ENCODE measurements around the gene GNPTG. TPM values are rescaled to one million over a fixed set of nuclear protein-coding genes. Genes with fewer than 3 reads are reported as not detected.

Gene GNPTG
- total and polyA plus RNA-seq, 9 of the 15 experiments (the other 6 are each of a cell fraction or from before 2014, with no cell fraction given): 0.69 to 33.3 (median 13.6) TPM

DNA sequence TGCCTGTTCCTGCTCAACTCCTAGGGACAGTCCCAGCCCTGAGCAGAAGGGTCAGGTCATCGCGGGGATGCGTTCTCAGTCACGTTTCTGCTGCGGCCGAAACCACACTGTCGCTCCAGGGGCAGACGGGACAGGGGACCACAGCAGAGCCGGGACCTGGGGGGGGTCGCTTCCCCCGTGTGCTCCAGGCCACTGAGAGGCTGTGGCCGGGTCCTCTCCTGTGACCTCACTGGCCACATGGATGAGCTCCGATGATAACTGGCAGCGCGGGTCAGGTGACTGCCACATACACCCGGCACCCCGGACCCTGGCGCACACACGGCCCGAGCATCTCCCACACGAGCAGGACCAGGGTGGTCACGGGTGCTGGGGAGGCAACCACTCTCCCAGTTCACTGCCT lies 12.8 kb downstream of the GNPTG start:
- in situ Hi-C loops (cut with MboI): no loop called here
- Histone ChIP-seq H3K9me1 (ENCODE audit: control insufficient read depth, insufficient read depth, low read length) (no peaks in the 10 kb centered on the region), H2AFZ (ENCODE audit: low read depth, low read length) (no peak overlapping the region), H3K27me3 (ENCODE audit: control insufficient read depth in 2 of 2, insufficient read depth in 2 of 2, low read length in 2 of 2) (no peaks in the 10 kb centered on the region), H3K79me2 (ENCODE audit: control insufficient read depth, insufficient read depth, low read length) (peaks cover 14% of the 10 kb centered on the region), H3K4me3 (no peak overlapping the region), H3K27ac (ENCODE audit: extremely low read depth, low read depth, low read length) (no peak overlapping the region), H3K36me3 (ENCODE audit: control insufficient read depth, insufficient read depth, low read length) (peaks cover 78% of the 10 kb centered on the region; the same call in 2 of the 3 replicates), H3K9me3 (replicated peaks; ENCODE audit: control insufficient read depth, insufficient read depth, low read depth, low read length) (no peaks in the 10 kb centered on the region), H3K4me2 (ENCODE audit: insufficient read depth, low read length) (no peak overlapping the region), H4K20me1 (replicated peaks; ENCODE audit: control insufficient read depth, insufficient read depth, low read length) (0 out of 2 replicates have a peak, but pooled peaks cover 12% of the 10 kb centered on the region), H3K9ac (ENCODE audit: insufficient read depth in 1 of 2, low read depth in 2 of 2, low read length in 2 of 2) (peak overlapping the region in 1 of 2 experiments; percentile 20; a peak in 1 of 4 replicates), H3K4me1 (replicated peaks in 1 of 2; ENCODE audit: control insufficient read depth in 2 of 2, insufficient read depth in 2 of 2, low read length in 2 of 2) (peaks cover 0 to 48% of the 10 kb centered on the region in 2 experiments; a peak in 2 of 5 replicates)
- POLR2A ChIA-PET: interaction anchor here (0.8 to 8.1 kb wide), 6 partner anchors 11 to 597 kb away, joined by 3 to 73 read pairs (median 4); no protein-coding TSS in a partner anchor
- no peak for TF ChIP-seq ZFX (CRISPR knock-in tag; IDR thresholded peaks at IDR 0.05)
- TF ChIP-seq, protein P1, sequence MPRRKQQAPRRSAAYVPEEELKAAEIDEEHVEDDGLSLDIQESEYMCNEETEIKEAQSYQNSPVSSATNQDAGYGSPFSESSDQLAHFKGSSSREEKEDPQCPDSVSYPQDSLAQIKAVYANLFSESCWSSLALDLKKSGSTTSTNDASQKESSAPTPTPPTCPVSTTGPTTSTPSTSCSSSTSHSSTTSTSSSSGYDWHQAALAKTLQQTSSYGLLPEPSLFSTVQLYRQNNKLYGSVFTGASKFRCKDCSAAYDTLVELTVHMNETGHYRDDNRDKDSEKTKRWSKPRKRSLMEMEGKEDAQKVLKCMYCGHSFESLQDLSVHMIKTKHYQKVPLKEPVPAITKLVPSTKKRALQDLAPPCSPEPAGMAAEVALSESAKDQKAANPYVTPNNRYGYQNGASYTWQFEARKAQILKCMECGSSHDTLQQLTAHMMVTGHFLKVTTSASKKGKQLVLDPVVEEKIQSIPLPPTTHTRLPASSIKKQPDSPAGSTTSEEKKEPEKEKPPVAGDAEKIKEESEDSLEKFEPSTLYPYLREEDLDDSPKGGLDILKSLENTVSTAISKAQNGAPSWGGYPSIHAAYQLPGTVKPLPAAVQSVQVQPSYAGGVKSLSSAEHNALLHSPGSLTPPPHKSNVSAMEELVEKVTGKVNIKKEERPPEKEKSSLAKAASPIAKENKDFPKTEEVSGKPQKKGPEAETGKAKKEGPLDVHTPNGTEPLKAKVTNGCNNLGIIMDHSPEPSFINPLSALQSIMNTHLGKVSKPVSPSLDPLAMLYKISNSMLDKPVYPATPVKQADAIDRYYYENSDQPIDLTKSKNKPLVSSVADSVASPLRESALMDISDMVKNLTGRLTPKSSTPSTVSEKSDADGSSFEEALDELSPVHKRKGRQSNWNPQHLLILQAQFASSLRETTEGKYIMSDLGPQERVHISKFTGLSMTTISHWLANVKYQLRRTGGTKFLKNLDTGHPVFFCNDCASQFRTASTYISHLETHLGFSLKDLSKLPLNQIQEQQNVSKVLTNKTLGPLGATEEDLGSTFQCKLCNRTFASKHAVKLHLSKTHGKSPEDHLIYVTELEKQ (CRISPR knock-in tag; IDR thresholded peaks at IDR 0.05): no peak
- no peak for TF ChIP-seq SREBF1 (IDR thresholded peaks at IDR 0.05; ENCODE audit: borderline replicate concordance, low read depth, low read length)
- peak; percentile 34 for TF ChIP-seq RBM22 (IDR thresholded peaks at IDR 0.05; ENCODE audit: low read depth, low read length, poor library complexity, severe bottlenecking)
- peak; percentile 35; the same call in 1 of the 2 replicates for TF ChIP-seq POLR2G (IDR thresholded peaks at IDR 0.05; ENCODE audit: low read depth, low read length)
- TF ChIP-seq, protein P2, sequence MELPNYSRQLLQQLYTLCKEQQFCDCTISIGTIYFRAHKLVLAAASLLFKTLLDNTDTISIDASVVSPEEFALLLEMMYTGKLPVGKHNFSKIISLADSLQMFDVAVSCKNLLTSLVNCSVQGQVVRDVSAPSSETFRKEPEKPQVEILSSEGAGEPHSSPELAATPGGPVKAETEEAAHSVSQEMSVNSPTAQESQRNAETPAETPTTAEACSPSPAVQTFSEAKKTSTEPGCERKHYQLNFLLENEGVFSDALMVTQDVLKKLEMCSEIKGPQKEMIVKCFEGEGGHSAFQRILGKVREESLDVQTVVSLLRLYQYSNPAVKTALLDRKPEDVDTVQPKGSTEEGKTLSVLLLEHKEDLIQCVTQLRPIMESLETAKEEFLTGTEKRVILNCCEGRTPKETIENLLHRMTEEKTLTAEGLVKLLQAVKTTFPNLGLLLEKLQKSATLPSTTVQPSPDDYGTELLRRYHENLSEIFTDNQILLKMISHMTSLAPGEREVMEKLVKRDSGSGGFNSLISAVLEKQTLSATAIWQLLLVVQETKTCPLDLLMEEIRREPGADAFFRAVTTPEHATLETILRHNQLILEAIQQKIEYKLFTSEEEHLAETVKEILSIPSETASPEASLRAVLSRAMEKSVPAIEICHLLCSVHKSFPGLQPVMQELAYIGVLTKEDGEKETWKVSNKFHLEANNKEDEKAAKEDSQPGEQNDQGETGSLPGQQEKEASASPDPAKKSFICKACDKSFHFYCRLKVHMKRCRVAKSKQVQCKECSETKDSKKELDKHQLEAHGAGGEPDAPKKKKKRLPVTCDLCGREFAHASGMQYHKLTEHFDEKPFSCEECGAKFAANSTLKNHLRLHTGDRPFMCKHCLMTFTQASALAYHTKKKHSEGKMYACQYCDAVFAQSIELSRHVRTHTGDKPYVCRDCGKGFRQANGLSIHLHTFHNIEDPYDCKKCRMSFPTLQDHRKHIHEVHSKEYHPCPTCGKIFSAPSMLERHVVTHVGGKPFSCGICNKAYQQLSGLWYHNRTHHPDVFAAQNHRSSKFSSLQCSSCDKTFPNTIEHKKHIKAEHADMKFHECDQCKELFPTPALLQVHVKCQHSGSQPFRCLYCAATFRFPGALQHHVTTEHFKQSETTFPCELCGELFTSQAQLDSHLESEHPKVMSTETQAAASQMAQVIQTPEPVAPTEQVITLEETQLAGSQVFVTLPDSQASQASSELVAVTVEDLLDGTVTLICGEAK (IDR thresholded peaks at IDR 0.05): no peak
- TF ChIP-seq, protein P2 (CRISPR knock-in tag; IDR thresholded peaks at IDR 0.05): no peak
- no TSS peak for BruUV-seq (replicated peaks)
- CTCF ChIA-PET (ENCODE audit: low intra/inter-chr PET ratio): interaction anchor here (0.7 kb wide), 1 partner anchor 35 kb away, joined by 3 read pairs; no protein-coding TSS in a partner anchor
- FAIRE-seq (no peak), DNase-seq (ENCODE audit: extremely low read depth in 1 of 4, low spot score in 3 of 4) (no peak), ATAC-seq (no peak)
- intact Hi-C loops (cut with micrococcal nuclease): no loop called here
- 78% methylated on average over 16 of the region's 22 CpGs for WGBS (ENCODE audit: insufficient coverage, low coverage, missing lambda C conversion rate)
